Measurements from ENCODE around the gene NPHP4.

NPHP4 gene

GRCh38 chr1:5992026-5992813 lies at the start of gene NPHP4:
Gene NPHP4 (minus strand): TSS chr1:5992425. CDS start chr1:5986289, 6,136 bp downstream.
- DNase-seq (ENCODE audit: low read depth): peak; percentile 100

GRCh38 chr1:6041432-6042062 lies 49.3 kb upstream of the NPHP4 start:
- no peak for DNase-seq (ENCODE audit: low read depth)

- no peak for DNase-seq (ENCODE audit: low read depth)
These were observed 48.7 kb upstream of the NPHP4 start for GRCh38 chr1:6040861-6041415.

GRCh38 chr1:6040444-6040843 lies 48.2 kb upstream of the NPHP4 start:
- no peak for DNase-seq (ENCODE audit: low read depth)

GRCh38 chr1:6039031-6039430 lies 46.8 kb upstream of the NPHP4 start:
- DNase-seq (ENCODE audit: low read depth): no peak

- no peak for DNase-seq (ENCODE audit: low read depth)
These were observed 46.4 kb upstream of the NPHP4 start for GRCh38 chr1:6038603-6039002.

GRCh38 chr1:6037338-6037762 lies 45.1 kb upstream of the NPHP4 start:
- DNase-seq (ENCODE audit: low read depth): no peak

GRCh38 chr1:6035719-6036118 lies 43.5 kb upstream of the NPHP4 start:
- no peak for DNase-seq (ENCODE audit: low read depth)

GRCh38 chr1:6035303-6035702 lies 43.1 kb upstream of the NPHP4 start:
- DNase-seq (ENCODE audit: low read depth): no peak

- DNase-seq (ENCODE audit: low read depth): no peak
These were observed 42.5 kb upstream of the NPHP4 start for GRCh38 chr1:6034750-6035096.

GRCh38 chr1:6033986-6034749 lies 41.9 kb upstream of the NPHP4 start:
- DNase-seq (ENCODE audit: low read depth): no peak

- no peak for DNase-seq (ENCODE audit: low read depth)
These were observed 40.9 kb upstream of the NPHP4 start for GRCh38 chr1:6033124-6033523.

- no peak for DNase-seq (ENCODE audit: low read depth)
These were observed 38.5 kb upstream of the NPHP4 start for GRCh38 chr1:6030547-6031261.

GRCh38 chr1:6030132-6030531 lies 37.9 kb upstream of the NPHP4 start:
- no peak for DNase-seq (ENCODE audit: low read depth)

- DNase-seq (ENCODE audit: low read depth): no peak
These were observed 37.1 kb upstream of the NPHP4 start for GRCh38 chr1:6029351-6029750.

GRCh38 chr1:6028042-6028850 lies 36.0 kb upstream of the NPHP4 start:
- peak; percentile 47 for DNase-seq (ENCODE audit: low read depth)

GRCh38 chr1:6027591-6027990 lies 35.4 kb upstream of the NPHP4 start:
- DNase-seq (ENCODE audit: low read depth): no peak

- peak; percentile 92 for DNase-seq (ENCODE audit: low read depth)
These were observed 34.0 kb upstream of the NPHP4 start for GRCh38 chr1:6026095-6026809.

- DNase-seq (ENCODE audit: low read depth): no peak
These were observed 33.3 kb upstream of the NPHP4 start for GRCh38 chr1:6025269-6026094.

GRCh38 chr1:6024376-6024775 lies 32.2 kb upstream of the NPHP4 start:
- no peak for DNase-seq (ENCODE audit: low read depth)
